Measurements from ENCODE around the gene CAPSL. TPM values are rescaled to one million over a fixed set of nuclear protein-coding genes. Genes with fewer than 3 reads are reported as not detected.

Gene CAPSL
- total RNA-seq, 2 donors from 2014 or later: not detected

Other genes starting within 250 kb of the CAPSL start
- gene IL7R, start 81.7 kb downstream of the CAPSL start, total RNA-seq: 1 to 10 TPM; 4.2 to 5.3 TPM
- not detected for gene UGT3A1, start 52.8 kb upstream of the CAPSL start, total RNA-seq
- gene UGT3A2, start 128.3 kb upstream of the CAPSL start, total RNA-seq: not detected
- gene LMBRD2, start 213.3 kb upstream of the CAPSL start, total RNA-seq: 10 to 100 TPM; 12.3 to 14.9 TPM
- gene SKP2, start 213.5 kb upstream of the CAPSL start, total RNA-seq: 10 to 100 TPM in 1 of 2 donors, 1 to 10 TPM in 1; 8.9 to 14.7 TPM